ENCODE data around the gene RUNX1.

Gene RUNX1

DNA sequence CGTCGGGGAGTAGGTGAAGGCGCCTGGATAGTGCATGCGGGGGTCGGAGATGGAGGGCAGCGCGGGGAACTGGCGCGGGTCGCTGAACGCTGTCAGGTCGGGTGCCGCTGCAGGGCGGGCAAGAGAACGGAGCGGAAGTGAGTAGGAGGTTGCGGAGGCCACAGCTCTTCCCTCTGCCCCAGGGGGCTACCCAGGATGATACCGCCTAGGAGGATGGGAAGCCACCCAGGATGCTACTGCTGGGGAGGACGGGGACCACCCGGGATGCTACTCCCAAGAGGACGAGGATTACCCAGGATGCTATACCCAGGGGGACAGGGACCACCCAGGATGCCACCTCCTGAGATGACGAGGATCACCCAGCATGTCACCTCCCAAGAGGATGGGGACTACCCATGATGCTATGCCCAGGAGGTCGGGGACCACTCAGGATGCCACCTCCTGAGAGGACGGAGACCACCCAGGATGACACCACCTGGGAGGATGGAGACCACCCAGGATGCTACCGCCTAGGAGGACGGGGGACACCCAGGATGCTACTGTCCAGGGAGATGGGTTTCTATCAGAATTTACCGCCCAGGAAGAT lies 256.5 kb downstream of the RUNX1 start:
- Histone ChIP-seq H3K79me2 (no peaks in the 10 kb centered on the region), H2AFZ (no peak overlapping the region), H3K27me3 (ENCODE audit: control insufficient read depth, insufficient read depth, low read length) (no peaks in the 10 kb centered on the region), H3K4me3 (ENCODE audit: low read depth, low read length) (no peak overlapping the region), H3K4me1 (no peaks in the 10 kb centered on the region), H3K9me3 (ENCODE audit: control insufficient read depth, low read length) (no peaks in the 10 kb centered on the region), H3K36me3 (ENCODE audit: control insufficient read depth, insufficient read depth, low read length) (no peaks in the 10 kb centered on the region), H3K4me2 (ENCODE audit: low read length) (no peak overlapping the region), H3K9ac (no peak overlapping the region), H3K27ac (no peak overlapping the region)
- TF ChIP-seq CTCF (IDR thresholded peaks at IDR 0.05) = no peak

- Histone ChIP-seq H3K27me3 (ENCODE audit: control insufficient read depth, insufficient read depth, low read length) (no peaks in the 10 kb centered on the region), H3K4me1 (no peaks in the 10 kb centered on the region), H3K9ac (no peak overlapping the region), H2AFZ (no peak overlapping the region), H3K36me3 (ENCODE audit: control insufficient read depth, insufficient read depth, low read length) (no peaks in the 10 kb centered on the region), H3K79me2 (no peaks in the 10 kb centered on the region), H3K4me2 (ENCODE audit: low read length) (no peak overlapping the region), H3K4me3 (ENCODE audit: low read depth, low read length) (no peak overlapping the region), H3K27ac (no peak overlapping the region), H3K9me3 (ENCODE audit: control insufficient read depth, low read length) (no peaks in the 10 kb centered on the region)
- no peak for TF ChIP-seq CTCF (IDR thresholded peaks at IDR 0.05)
Observed at GRCh38 chr21:34791776-34792503, 257.2 kb downstream of the RUNX1 start.

- H3K9ac ChIP-seq = no peak overlapping the region
- no peak overlapping the region for H3K4me3 ChIP-seq (ENCODE audit: low read depth, low read length)
- H3K4me2 ChIP-seq (ENCODE audit: low read length) = no peak overlapping the region
- H3K27ac ChIP-seq = no peak overlapping the region
- H3K27me3 ChIP-seq (ENCODE audit: control insufficient read depth, insufficient read depth, low read length) = no peaks in the 10 kb centered on the region
- H3K36me3 ChIP-seq (ENCODE audit: control insufficient read depth, insufficient read depth, low read length) = no peaks in the 10 kb centered on the region
- no peaks in the 10 kb centered on the region for H3K4me1 ChIP-seq
- TF ChIP-seq CTCF (IDR thresholded peaks at IDR 0.05) = no peak
- no peak overlapping the region for H2AFZ ChIP-seq
- no peaks in the 10 kb centered on the region for H3K9me3 ChIP-seq (ENCODE audit: control insufficient read depth, low read length)
- no peaks in the 10 kb centered on the region for H3K79me2 ChIP-seq
Observed at GRCh38 chr21:34790834-34791233, 258.3 kb downstream of the RUNX1 start.

DNA sequence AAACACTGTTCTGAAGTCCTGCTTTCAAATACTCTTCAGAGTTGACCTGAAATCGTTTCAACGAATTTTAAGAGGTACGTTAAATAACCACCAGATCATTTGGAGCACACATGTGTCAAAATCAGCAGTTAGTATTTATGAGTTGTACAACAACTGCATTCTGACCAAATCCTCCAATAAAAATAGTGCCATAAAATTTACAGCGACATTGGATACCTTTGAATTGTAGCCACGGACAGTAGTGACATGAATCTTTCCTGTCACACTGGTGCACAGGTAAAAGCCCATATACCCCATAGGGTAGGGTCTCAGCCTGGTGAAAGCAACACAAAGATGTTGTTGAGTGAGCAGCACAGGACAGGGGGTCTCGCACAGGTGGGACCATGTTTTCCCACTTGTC lies 258.8 kb downstream of the RUNX1 start:
- Histone ChIP-seq H3K36me3 (ENCODE audit: control insufficient read depth, insufficient read depth, low read length) (no peaks in the 10 kb centered on the region), H3K9ac (no peak overlapping the region)

More for the DNA sequence above, 258.8 kb downstream of the RUNX1 start:
- no peak overlapping the region for H3K4me3 ChIP-seq (ENCODE audit: low read depth, low read length)
- no peak overlapping the region for H3K27ac ChIP-seq
- no peak overlapping the region for H3K4me2 ChIP-seq (ENCODE audit: low read length)
- TF ChIP-seq CTCF (IDR thresholded peaks at IDR 0.05) = no peak
- H3K79me2 ChIP-seq = no peaks in the 10 kb centered on the region
- no peaks in the 10 kb centered on the region for H3K4me1 ChIP-seq
- no peaks in the 10 kb centered on the region for H3K9me3 ChIP-seq (ENCODE audit: control insufficient read depth, low read length)
- no peaks in the 10 kb centered on the region for H3K27me3 ChIP-seq (ENCODE audit: control insufficient read depth, insufficient read depth, low read length)
- H2AFZ ChIP-seq = no peak overlapping the region
